Mesenchymal stem cell (in vitro differentiated cells and primary cell): ENCODE measurements around the gene SLC9C2.
"Not testable (repeated sequence)": the region's sequence is repeated elsewhere in the genome, so short reads cannot be mapped to it uniquely, and the experiment has no call there.

Experiments used
- DNase-seq: peaks from one replicate; pipeline ENCODE4 v3.0.0-alpha.2; 2013
- H2AFZ ChIP-seq: one replicate; pipeline ENCODE4 v1.6.1; 2013; ENCODE audit warnings: low read depth, mild to moderate bottlenecking, control low read depth, inconsistent platforms, low read length, moderate library complexity
- H2AK5ac ChIP-seq: 2 replicates; pipeline ENCODE4 v1.6.1; 2013; ENCODE audit warnings: low read length, moderate library complexity, mild to moderate bottlenecking, inconsistent platforms; ENCODE audit not compliant: severe bottlenecking
- H2BK120ac ChIP-seq: one replicate; pipeline ENCODE4 v1.6.1; 2013; ENCODE audit warnings: low read depth, mild to moderate bottlenecking, inconsistent platforms, low read length, moderate library complexity
- H2BK12ac ChIP-seq, 2 experiments: one replicate each; pipeline ENCODE4 v1.6.1; 2013; ENCODE audit warnings: inconsistent platforms in 2 of 2, low read length in 2 of 2, mild to moderate bottlenecking in 2 of 2, moderate library complexity in 2 of 2, control low read depth in 1 of 2
- H2BK15ac ChIP-seq: one replicate; pipeline ENCODE4 v1.6.1; 2013; ENCODE audit warnings: mild to moderate bottlenecking, low read depth, inconsistent platforms; ENCODE audit not compliant: poor library complexity, severe bottlenecking
- H2BK5ac ChIP-seq: 2 replicates; pipeline ENCODE4 v1.6.1; 2013; ENCODE audit warnings: low read depth, mild to moderate bottlenecking, low read length, control low read depth, inconsistent platforms; ENCODE audit not compliant: poor library complexity, severe bottlenecking
- H3K14ac ChIP-seq, 2 experiments: one replicate each; pipeline ENCODE4 v1.6.1; 2013; ENCODE audit warnings: inconsistent platforms in 2 of 2, low read length in 2 of 2, control low read depth in 1 of 2, mild to moderate bottlenecking in 1 of 2, moderate library complexity in 1 of 2
- H3K18ac ChIP-seq, 2 experiments: one replicate each; pipeline ENCODE4 v1.6.1; 2013; ENCODE audit warnings: inconsistent platforms in 2 of 2, low read length in 2 of 2, control low read depth in 1 of 2, low read depth in 1 of 2, mild to moderate bottlenecking in 1 of 2
- H3K23ac ChIP-seq, 2 experiments: one replicate each; pipeline ENCODE4 v1.6.1; 2013; ENCODE audit warnings: inconsistent platforms in 2 of 2, low read length in 2 of 2, mild to moderate bottlenecking in 2 of 2, moderate library complexity in 2 of 2, control low read depth in 1 of 2
- H3K27ac ChIP-seq: 2 replicates; pipeline ENCODE4 v1.5.1; 2013; ENCODE audit warnings: mild to moderate bottlenecking, moderate library complexity, low read length, control low read depth, inconsistent platforms; ENCODE audit not compliant: poor library complexity, severe bottlenecking
- H3K27me3 ChIP-seq, 2 experiments: 2 replicates each; pipeline versions ENCODE4 v1.6.1 to v1.7.0; 2013; ENCODE audit warnings: low read length in 2 of 2, mild to moderate bottlenecking in 2 of 2, moderate library complexity in 2 of 2, control low read depth in 1 of 2, inconsistent platforms in 1 of 2; ENCODE audit not compliant: control insufficient read depth in 1 of 2, insufficient read depth in 1 of 2
- H3K36me3 ChIP-seq, 2 experiments: 2 replicates each; pipeline versions ENCODE4 v1.6.1 to v1.7.0; 2013; ENCODE audit warnings: low read length in 2 of 2, control low read depth in 1 of 2, inconsistent platforms in 1 of 2, low read depth in 1 of 2, mild to moderate bottlenecking in 1 of 2; ENCODE audit not compliant: insufficient read depth in 2 of 2, control insufficient read depth in 1 of 2
- H3K4ac ChIP-seq, 2 experiments: one replicate each; pipeline ENCODE4 v1.6.1; 2013; ENCODE audit warnings: inconsistent platforms in 2 of 2, low read length in 2 of 2, mild to moderate bottlenecking in 2 of 2, moderate library complexity in 2 of 2, control low read depth in 1 of 2, low read depth in 1 of 2
- H3K4me1 ChIP-seq: 2 replicates; pipeline ENCODE4 v1.6.1; 2013; ENCODE audit warnings: low read depth, low read length, control low read depth; ENCODE audit not compliant: control insufficient read depth, insufficient read depth
- H3K4me2 ChIP-seq: 2 replicates; pipeline ENCODE4 v1.6.1; 2013; ENCODE audit warnings: low read length, mild to moderate bottlenecking, inconsistent platforms; ENCODE audit not compliant: poor library complexity, severe bottlenecking
- H3K4me3 ChIP-seq, 2 experiments: 2 replicates each; pipeline versions ENCODE4 v1.5.1 to v1.7.0; 2013; ENCODE audit warnings: low read length in 2 of 2, mild to moderate bottlenecking in 2 of 2, control low read depth in 1 of 2, low read depth in 1 of 2; ENCODE audit not compliant: insufficient read depth in 1 of 2
- H3K79me1 ChIP-seq: replicated peaks from 2 replicates; pipeline ENCODE4 v1.6.1; 2013; ENCODE audit warnings: mild to moderate bottlenecking, control low read depth, low read length, inconsistent platforms; ENCODE audit not compliant: poor library complexity, severe bottlenecking
- H3K9ac ChIP-seq: 2 replicates; pipeline ENCODE4 v1.7.0; 2013; ENCODE audit warnings: mild to moderate bottlenecking, low read length, moderate library complexity
- H3K9me3 ChIP-seq: 2 replicates; pipeline ENCODE4 v1.7.0; 2013; ENCODE audit warnings: mild to moderate bottlenecking, low read length; ENCODE audit not compliant: control insufficient read depth
- H4K8ac ChIP-seq: one replicate; pipeline ENCODE4 v1.6.1; 2013; ENCODE audit warnings: inconsistent platforms, mild to moderate bottlenecking, low read length, moderate library complexity
- H4K91ac ChIP-seq: one replicate; pipeline ENCODE4 v1.6.1; 2013; ENCODE audit warnings: mild to moderate bottlenecking, low read length, inconsistent platforms
- WGBS: methylation state at CpG from one replicate; pipeline ENCODE4 v1.1.7; 2013; ENCODE audit warnings: mixed read lengths; 5-methylcytosine and 5-hydroxymethylcytosine counted together

SLC9C2 gene

GRCh38 chr1:173570370-173571007 lies 32.4 kb downstream of the SLC9C2 start:
- Histone ChIP-seq H2BK12ac (no peak overlapping the region), H3K18ac (no peak overlapping the region), H3K14ac (no peak overlapping the region), H2BK15ac (no peak overlapping the region), H3K23ac (peak overlapping the region in 1 of 2 experiments; percentile 26), H4K91ac (no peak overlapping the region), H3K9ac (no peak overlapping the region), H3K27ac (no peak overlapping the region), H2BK120ac (no peak overlapping the region), H3K79me1 (no peaks in the 10 kb centered on the region), H2AK5ac (no peak overlapping the region), H3K4ac (no peak overlapping the region), H3K36me3 (no peaks in the 10 kb centered on the region), H3K4me1 (no peaks in the 10 kb centered on the region), H2BK5ac (no peak overlapping the region), H4K8ac (no peak overlapping the region), H2AFZ (no peak overlapping the region), H3K4me3 (no peak overlapping the region), H3K27me3 (no peaks in the 10 kb centered on the region), H3K4me2 (no peak overlapping the region), H3K9me3 (peaks cover 28% of the 10 kb centered on the region)
- WGBS = 81% methylated on average over 4 of the region's 4 CpGs
- DNase-seq = no peak

- Histone ChIP-seq H3K23ac (no peak overlapping the region), H3K79me1 (no peaks in the 10 kb centered on the region), H3K18ac (no peak overlapping the region), H4K91ac (no peak overlapping the region), H2BK120ac (no peak overlapping the region), H2BK12ac (no peak overlapping the region), H3K4me2 (no peak overlapping the region), H3K4me1 (no peaks in the 10 kb centered on the region), H3K36me3 (no peaks in the 10 kb centered on the region), H3K27ac (no peak overlapping the region), H3K9ac (no peak overlapping the region), H3K14ac (no peak overlapping the region), H3K4ac (no peak overlapping the region), H2BK15ac (no peak overlapping the region), H2AK5ac (no peak overlapping the region), H4K8ac (no peak overlapping the region), H3K4me3 (no peak overlapping the region), H2AFZ (no peak overlapping the region), H2BK5ac (no peak overlapping the region), H3K27me3 (no peaks in the 10 kb centered on the region), H3K9me3 (peaks cover 28% of the 10 kb centered on the region)
- WGBS = no CpG with 5 or more reads among the region's 1 CpG
- no peak for DNase-seq
These were observed 34.4 kb downstream of the SLC9C2 start for GRCh38 chr1:173568483-173568882.

GRCh38 chr1:173563846-173564245 lies 39.0 kb downstream of the SLC9C2 start:
- not testable (repeated sequence) for H3K14ac ChIP-seq, H2AK5ac ChIP-seq, H3K27me3 ChIP-seq, H3K4me1 ChIP-seq, DNase-seq, H3K4ac ChIP-seq, H4K91ac ChIP-seq, H2AFZ ChIP-seq, H3K18ac ChIP-seq, H2BK15ac ChIP-seq, H2BK5ac ChIP-seq, H3K36me3 ChIP-seq, H2BK12ac ChIP-seq, H3K27ac ChIP-seq, H3K23ac ChIP-seq, H2BK120ac ChIP-seq, H3K4me2 ChIP-seq, H3K79me1 ChIP-seq, H3K9ac ChIP-seq, H3K4me3 ChIP-seq, H4K8ac ChIP-seq
- WGBS = 50% methylated on average over 1 of the region's 1 CpG
- H3K9me3 ChIP-seq = peaks cover 28% of the 10 kb centered on the region

- no peak for DNase-seq
- no peak overlapping the region for H3K4me3 ChIP-seq
- no peak overlapping the region for H3K23ac ChIP-seq
- H3K18ac ChIP-seq = no peak overlapping the region
- no peak overlapping the region for H2BK12ac ChIP-seq
- H2BK120ac ChIP-seq = no peak overlapping the region
- H2BK15ac ChIP-seq = no peak overlapping the region
- H2AFZ ChIP-seq = no peak overlapping the region
- H3K4me2 ChIP-seq = no peak overlapping the region
- H4K8ac ChIP-seq = no peak overlapping the region
- no peak overlapping the region for H3K14ac ChIP-seq
- H4K91ac ChIP-seq = no peak overlapping the region
- no peak overlapping the region for H3K4ac ChIP-seq
- peaks cover 19% of the 10 kb centered on the region for H3K9me3 ChIP-seq
- H3K36me3 ChIP-seq = no peaks in the 10 kb centered on the region
- no peak overlapping the region for H3K9ac ChIP-seq
- no peak overlapping the region for H2BK5ac ChIP-seq
- no peaks in the 10 kb centered on the region for H3K79me1 ChIP-seq
- no peaks in the 10 kb centered on the region for H3K27me3 ChIP-seq
- H2AK5ac ChIP-seq = no peak overlapping the region
- H3K27ac ChIP-seq = no peak overlapping the region
- WGBS = 74% methylated on average over 5 of the region's 6 CpGs
- H3K4me1 ChIP-seq = no peaks in the 10 kb centered on the region
These were observed 40.1 kb downstream of the SLC9C2 start for GRCh38 chr1:173562813-173563212.
